SU-DHL-6 (cell line): Measurements from ENCODE around the gene PHPT1.

Source experiments
- H2AFZ ChIP-seq: fragments of 200-600 bp; sonication (generic); 2 replicates; pipeline ENCODE4 v1.6.1; 2014; ENCODE audit warnings: low read depth, mild to moderate bottlenecking, moderate library complexity, mixed read lengths, antibody characterized with exemption, low read length; ENCODE audit not compliant: severe bottlenecking
- H3F3A ChIP-seq: fragments of 200-600 bp; shearing (Covaris generic); 2 replicates; pipeline ENCODE4 v1.6.0; 2016; ENCODE audit warnings: antibody characterized with exemption, mild to moderate bottlenecking; ENCODE audit not compliant: insufficient read depth
- H3K27ac ChIP-seq: fragments of 200-600 bp; sonication (generic); 2 replicates; pipeline ENCODE4 v1.5.1; 2016; ENCODE audit warnings: low read depth, mild to moderate bottlenecking, low read length, moderate library complexity, mixed read lengths
- H3K27me3 ChIP-seq: fragments of 200-600 bp; sonication (generic), shearing (Covaris generic); 2 replicates; pipeline ENCODE4 v1.6.0; 2014; ENCODE audit warnings: mild to moderate bottlenecking, low read length
- H3K36me3 ChIP-seq: fragments of 200-600 bp; sonication (generic); 2 replicates; pipeline ENCODE4 v1.6.1; 2014; ENCODE audit warnings: mild to moderate bottlenecking, low read length, mixed read lengths
- H3K4me2 ChIP-seq: fragments of 300-600, 200-600 bp; shearing (Covaris generic), sonication (generic); 2 replicates; pipeline ENCODE4 v1.6.0; 2014; ENCODE audit warnings: low read length, low read depth, mild to moderate bottlenecking; ENCODE audit not compliant: poor library complexity, severe bottlenecking
- H3K4me3 ChIP-seq: fragments of 200-600 bp; sonication (generic); 2 replicates; pipeline ENCODE4 v1.5.1; 2014; ENCODE audit warnings: antibody characterized with exemption, low read length, mild to moderate bottlenecking, mixed read lengths; ENCODE audit not compliant: insufficient read depth, poor library complexity, severe bottlenecking
- H3K79me2 ChIP-seq: fragments of 200-600 bp; sonication (generic); 2 replicates; pipeline ENCODE4 v1.6.1; 2014; ENCODE audit warnings: mild to moderate bottlenecking, low read length, moderate library complexity; ENCODE audit not compliant: insufficient read depth
- H3K9ac ChIP-seq: fragments of 200-600 bp; sonication (generic); 2 replicates; pipeline ENCODE4 v1.7.0; 2014; ENCODE audit warnings: mild to moderate bottlenecking, low read length
- H3K9me2 ChIP-seq: fragments of 200-600 bp; sonication (generic); replicated peaks from 2 replicates; pipeline ENCODE4 v1.6.1; 2014; ENCODE audit warnings: low read length; ENCODE audit not compliant: insufficient read depth
- H3K9me3 ChIP-seq: fragments of 200-600 bp; sonication (generic); 2 replicates; pipeline ENCODE4 v1.6.1; 2014; ENCODE audit warnings: low read length, mixed read lengths; ENCODE audit not compliant: insufficient read depth
- H4K20me1 ChIP-seq: fragments of 200-600 bp; sonication (generic); 2 replicates; pipeline ENCODE4 v1.6.1; 2014; ENCODE audit warnings: low read depth, mild to moderate bottlenecking, antibody characterized with exemption, low read length, moderate library complexity, mixed read lengths
- CTCF ChIP-seq: fragments of 200-600 bp; sonication (generic); IDR thresholded peaks from one replicate; pipeline ENCODE4 v1.5.1; 2017; ENCODE audit warnings: antibody characterized with exemption, mild to moderate bottlenecking, low read length, moderate library complexity; ENCODE audit not compliant: insufficient read depth, poor library complexity, severe bottlenecking
- EZH2phosphoT487 ChIP-seq: fragments of 200-600 bp; sonication (generic), shearing (Covaris generic); conservative IDR thresholded peaks from 2 replicates; pipeline ENCODE4 v1.6.1; 2018; ENCODE audit warnings: mild to moderate bottlenecking, antibody characterized with exemption, low read length, moderate library complexity, mixed read lengths

PHPT1 gene

GRCh38 chr9:136862849-136863622 is 13.8 kb downstream of the PHPT1 start:
- Histone ChIP-seq H3F3A (no peaks in the 10 kb centered on the region), H3K27ac (no peak overlapping the region), H3K9me2 (no peaks in the 10 kb centered on the region), H3K27me3 (no peaks in the 10 kb centered on the region), H3K9me3 (no peaks in the 10 kb centered on the region), H2AFZ (no peak overlapping the region), H3K4me3 (no peak overlapping the region), H3K36me3 (no peaks in the 10 kb centered on the region), H3K9ac (no peak overlapping the region), H3K79me2 (peaks cover 11% of the 10 kb centered on the region; the same call in 1 of the 2 replicates), H3K4me2 (no peak overlapping the region), H4K20me1 (no peaks in the 10 kb centered on the region)
- no peak for TF ChIP-seq EZH2phosphoT487

- no peaks in the 10 kb centered on the region for H3K9me3 ChIP-seq
- no peaks in the 10 kb centered on the region for H3K36me3 ChIP-seq
- H3K27ac ChIP-seq = no peak overlapping the region
- no peak overlapping the region for H3K9ac ChIP-seq
- no peaks in the 10 kb centered on the region for H3K9me2 ChIP-seq
- no peak overlapping the region for H2AFZ ChIP-seq
- no peak overlapping the region for H3K4me3 ChIP-seq
- H3K27me3 ChIP-seq = no peaks in the 10 kb centered on the region
- no peaks in the 10 kb centered on the region for H4K20me1 ChIP-seq
- no peaks in the 10 kb centered on the region for H3F3A ChIP-seq
- peaks cover 11% of the 10 kb centered on the region; the same call in 1 of the 2 replicates for H3K79me2 ChIP-seq
- TF ChIP-seq EZH2phosphoT487 (no peak), CTCF (no peak)
- no peak overlapping the region for H3K4me2 ChIP-seq
Measured at GRCh38 chr9:136863623-136864273, 14.5 kb downstream of the PHPT1 start.

GRCh38 chr9:136865041-136865767 is 16.0 kb downstream of the PHPT1 start:
- H3K9me2 ChIP-seq = no peaks in the 10 kb centered on the region
- no peaks in the 10 kb centered on the region for H3K27me3 ChIP-seq
- peaks cover 5% of the 10 kb centered on the region; the same call in 1 of the 2 replicates for H3F3A ChIP-seq
- no peaks in the 10 kb centered on the region for H3K9me3 ChIP-seq
- H3K4me3 ChIP-seq = peak overlapping the region; percentile 94
- H3K9ac ChIP-seq = peak overlapping the region; percentile 87
- H3K36me3 ChIP-seq = no peaks in the 10 kb centered on the region
- H2AFZ ChIP-seq = no peak overlapping the region
- H3K79me2 ChIP-seq = peaks cover 11% of the 10 kb centered on the region; the same call in 1 of the 2 replicates
- H3K4me2 ChIP-seq = peak overlapping the region; percentile 69
- H3K27ac ChIP-seq = no peak overlapping the region
- H4K20me1 ChIP-seq = no peaks in the 10 kb centered on the region
- TF ChIP-seq CTCF (no peak), EZH2phosphoT487 (no peak)
